Uterus (tissue), 2 donors: Measurements from ENCODE around the gene VKORC1.

ENCODE experiments used
- CTCF ChIP-seq, 4 experiments: fragments of 200-600 bp in 2 of 4; fragments of 450-650 bp in 2 of 4; sonication (generic) in 2 of 4; IDR thresholded peaks; one replicate each; pipeline ENCODE4 v1.5.1; 2016 to 2019; ENCODE audit warnings: antibody characterized with exemption in 4 of 4, mild to moderate bottlenecking in 2 of 4, moderate library complexity in 1 of 4
- POLR2A ChIP-seq, 2 donors: fragments of 450-650 bp; IDR thresholded peaks; one replicate each; pipeline ENCODE4 v1.6.1; 2016; ENCODE audit warnings: antibody characterized with exemption in 2 of 2, mild to moderate bottlenecking in 1 of 2, moderate library complexity in 1 of 2

- no peak for TF ChIP-seq CTCF (IDR thresholded peaks at IDR 0.05)
- TF ChIP-seq POLR2A (IDR thresholded peaks at IDR 0.05): no peak
Measured at GRCh38 chr16:31084584-31085302, 9.9 kb downstream of the VKORC1 start.
